HuH-7 (cell line): ENCODE measurements around the gene DYNC1I1.
"Not testable (repeated sequence)": the region's sequence is repeated elsewhere in the genome, so short reads cannot be mapped to it uniquely, and the experiment has no call there.

Experiments used
- DNase-seq: peaks from one replicate; pipeline ENCODE4 v3.0.0; 2011; ENCODE audit warnings: low spot score

DYNC1I1 gene

GRCh38 chr7:95910341-95910740, 138.0 kb downstream of the DYNC1I1 start:
- DNase-seq: no peak

GRCh38 chr7:95915731-95916130, 143.4 kb downstream of the DYNC1I1 start:
- DNase-seq: no peak

- DNase-seq: peak; percentile 24
Measured at GRCh38 chr7:95916573-95917297, 144.4 kb downstream of the DYNC1I1 start.

- DNase-seq: no peak
Measured at GRCh38 chr7:95917634-95918033, 145.3 kb downstream of the DYNC1I1 start.

- no peak for DNase-seq
Measured at GRCh38 chr7:95919556-95919955, 147.2 kb downstream of the DYNC1I1 start.

- no peak for DNase-seq
Measured at GRCh38 chr7:95921543-95921942, 149.2 kb downstream of the DYNC1I1 start.

GRCh38 chr7:95922191-95922590, 149.8 kb downstream of the DYNC1I1 start:
- DNase-seq: no peak

GRCh38 chr7:95925236-95925635, 152.9 kb downstream of the DYNC1I1 start:
- DNase-seq: no peak

- DNase-seq: no peak
Measured at GRCh38 chr7:95925971-95926370, 153.6 kb downstream of the DYNC1I1 start.

GRCh38 chr7:95927756-95928155, 155.4 kb downstream of the DYNC1I1 start:
- no peak for DNase-seq

- DNase-seq: no peak
Measured at GRCh38 chr7:95929710-95930280, 157.4 kb downstream of the DYNC1I1 start.

GRCh38 chr7:95931460-95932232, 159.3 kb downstream of the DYNC1I1 start:
- no peak for DNase-seq

GRCh38 chr7:95933618-95934017, 161.3 kb downstream of the DYNC1I1 start:
- DNase-seq: no peak

GRCh38 chr7:95944867-95945266, 172.5 kb downstream of the DYNC1I1 start:
- DNase-seq: not testable (repeated sequence)

GRCh38 chr7:95950698-95951097, 178.3 kb downstream of the DYNC1I1 start:
- DNase-seq: no peak

- DNase-seq: no peak
Measured at GRCh38 chr7:95951531-95951930, 179.2 kb downstream of the DYNC1I1 start.

GRCh38 chr7:95951997-95952795, 179.8 kb downstream of the DYNC1I1 start:
- DNase-seq: no peak

GRCh38 chr7:95952851-95953250, 180.5 kb downstream of the DYNC1I1 start:
- no peak for DNase-seq

- DNase-seq: no peak
Measured at GRCh38 chr7:95955748-95956147, 183.4 kb downstream of the DYNC1I1 start.

GRCh38 chr7:95957510-95957909, 185.2 kb downstream of the DYNC1I1 start:
- DNase-seq: no peak

GRCh38 chr7:95960706-95961244, 188.4 kb downstream of the DYNC1I1 start:
- no peak for DNase-seq

GRCh38 chr7:95963446-95963990, 191.2 kb downstream of the DYNC1I1 start:
- DNase-seq: no peak
